Activated CD4-positive, alpha-beta T cell treated with anti-CD3 and anti-CD28 coated beads, Interleukin-2, amount 10 ng/mL, durations not matched to agents 7 days and 5 days (primary cell): ENCODE results near the gene ZNF582. TPM values are rescaled to one million over a fixed set of nuclear protein-coding genes. Genes with fewer than 3 reads are reported as not detected.

Experiments
- CTCF ChIA-PET: fragments of 350-600 bp; sonication (Branson Sonifier 250); formaldehyde crosslinking; loops from one replicate; lab custom pipeline; 2021; ENCODE audit warnings: antibody characterized with exemption; lab: Charles Lee
- POLR2A ChIA-PET: fragments of 350-600 bp; sonication (Branson Sonifier 250); formaldehyde crosslinking; loops from one replicate; lab custom pipeline; 2021; ENCODE audit warnings: antibody characterized with exemption; lab: Charles Lee
- DNase-seq: peaks from one replicate; pipeline ENCODE4 v3.0.0-alpha.2; 2020
- H3K27ac Mint-ChIP-seq: one replicate; pipeline ENCODE4 v1.8.0; 2021; ENCODE audit warnings: mild to moderate bottlenecking, moderate library complexity, mixed read lengths
- H3K27me3 Mint-ChIP-seq: one replicate; pipeline ENCODE4 v1.8.0; 2021; ENCODE audit warnings: mixed read lengths
- H3K36me3 Mint-ChIP-seq: one replicate; pipeline ENCODE4 v1.8.0; 2021; ENCODE audit warnings: low read depth, mixed read lengths
- H3K4me1 Mint-ChIP-seq: one replicate; pipeline ENCODE4 v1.8.0; 2021; ENCODE audit warnings: mixed read lengths
- H3K4me3 Mint-ChIP-seq: one replicate; pipeline ENCODE4 v1.8.0; 2021; ENCODE audit warnings: mild to moderate bottlenecking, moderate library complexity, mixed read lengths
- H3K9me3 Mint-ChIP-seq: one replicate; pipeline ENCODE4 v1.8.0; 2021; ENCODE audit warnings: mixed read lengths
- total RNA-seq, 2 experiments: library from RNA; stranded (reverse); gene quantifications; one replicate each; pipeline ENCODE4 v1.2.3, GENCODE V29; 2021

ZNF582 gene
- total RNA-seq, 2 experiments from 2014 or later: 2.9 to 3.7 TPM

DNA sequence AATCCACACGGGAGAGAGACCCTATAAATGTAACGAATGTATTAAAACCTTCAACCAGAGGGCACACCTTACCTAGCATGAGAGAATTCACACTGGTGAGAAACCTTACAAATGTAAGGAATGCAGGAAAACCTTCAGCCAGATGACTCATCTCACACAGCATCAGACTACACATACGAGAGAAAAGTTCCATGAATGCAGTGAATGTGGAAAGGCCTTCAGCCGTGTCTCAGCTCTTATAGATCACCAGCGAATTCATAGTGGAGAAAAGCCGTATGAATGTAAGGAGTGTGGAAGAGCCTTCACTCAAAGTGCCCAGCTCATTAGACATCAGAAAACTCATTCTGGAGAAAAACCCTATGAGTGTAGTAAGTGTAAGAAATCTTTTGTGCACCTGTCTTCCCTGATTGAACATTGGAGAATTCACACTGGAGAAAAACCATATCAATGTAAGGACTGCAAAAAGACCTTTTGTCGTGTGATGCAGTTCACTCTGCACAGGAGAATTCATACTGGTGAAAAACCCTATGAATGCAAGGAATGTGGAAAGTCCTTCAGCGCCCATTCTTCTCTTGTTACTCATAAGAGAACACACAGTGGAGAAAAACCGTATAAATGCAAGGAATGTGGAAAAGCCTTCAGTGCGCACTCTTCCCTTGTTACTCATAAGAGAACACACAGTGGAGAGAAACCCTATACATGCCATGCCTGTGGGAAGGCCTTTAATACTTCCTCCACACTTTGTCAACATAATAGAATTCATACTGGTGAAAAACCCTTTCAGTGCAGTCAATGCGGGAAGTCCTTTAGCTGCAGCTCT, 16.0 kb downstream of the ZNF582 start:
- peaks cover 71% of the 10 kb centered on the region for H3K36me3 Mint-ChIP-seq
- ChIA-PET POLR2A (no interaction called here), CTCF (no interaction called here)
- H3K9me3 Mint-ChIP-seq: peaks cover 71% of the 10 kb centered on the region
- no peaks in the 10 kb centered on the region for H3K27me3 Mint-ChIP-seq
- H3K27ac Mint-ChIP-seq: no peak overlapping the region
- H3K4me3 Mint-ChIP-seq: no peak overlapping the region
- DNase-seq: no peak
- peaks cover 7% of the 10 kb centered on the region for H3K4me1 Mint-ChIP-seq

DNA sequence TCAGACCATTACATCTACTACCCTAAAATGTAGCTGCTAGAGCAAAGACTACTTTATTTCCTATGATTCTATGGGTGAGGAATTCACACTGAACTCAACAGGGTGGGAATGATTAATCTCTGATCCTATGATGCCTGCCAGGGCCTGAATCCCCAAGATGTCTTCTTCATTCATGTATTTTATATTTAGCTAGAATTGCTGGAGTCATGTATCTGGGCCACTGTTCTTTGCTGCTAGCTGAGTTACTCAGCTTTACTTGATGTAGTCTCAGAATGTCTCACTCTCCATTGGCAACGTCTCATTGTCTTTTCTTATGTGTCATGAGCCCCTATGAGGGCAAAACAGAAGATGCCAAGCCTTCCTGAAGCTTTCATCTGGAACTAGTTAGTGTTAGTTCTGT, 21.1 kb downstream of the ZNF582 start:
- ChIA-PET POLR2A (no interaction called here), CTCF (no interaction called here)
- peaks cover 69% of the 10 kb centered on the region for H3K9me3 Mint-ChIP-seq
- H3K27me3 Mint-ChIP-seq: no peaks in the 10 kb centered on the region
- no peak overlapping the region for H3K4me3 Mint-ChIP-seq
- H3K36me3 Mint-ChIP-seq: peaks cover 96% of the 10 kb centered on the region
- no peak overlapping the region for H3K27ac Mint-ChIP-seq
- peaks cover 25% of the 10 kb centered on the region for H3K4me1 Mint-ChIP-seq
- DNase-seq: no peak

DNA sequence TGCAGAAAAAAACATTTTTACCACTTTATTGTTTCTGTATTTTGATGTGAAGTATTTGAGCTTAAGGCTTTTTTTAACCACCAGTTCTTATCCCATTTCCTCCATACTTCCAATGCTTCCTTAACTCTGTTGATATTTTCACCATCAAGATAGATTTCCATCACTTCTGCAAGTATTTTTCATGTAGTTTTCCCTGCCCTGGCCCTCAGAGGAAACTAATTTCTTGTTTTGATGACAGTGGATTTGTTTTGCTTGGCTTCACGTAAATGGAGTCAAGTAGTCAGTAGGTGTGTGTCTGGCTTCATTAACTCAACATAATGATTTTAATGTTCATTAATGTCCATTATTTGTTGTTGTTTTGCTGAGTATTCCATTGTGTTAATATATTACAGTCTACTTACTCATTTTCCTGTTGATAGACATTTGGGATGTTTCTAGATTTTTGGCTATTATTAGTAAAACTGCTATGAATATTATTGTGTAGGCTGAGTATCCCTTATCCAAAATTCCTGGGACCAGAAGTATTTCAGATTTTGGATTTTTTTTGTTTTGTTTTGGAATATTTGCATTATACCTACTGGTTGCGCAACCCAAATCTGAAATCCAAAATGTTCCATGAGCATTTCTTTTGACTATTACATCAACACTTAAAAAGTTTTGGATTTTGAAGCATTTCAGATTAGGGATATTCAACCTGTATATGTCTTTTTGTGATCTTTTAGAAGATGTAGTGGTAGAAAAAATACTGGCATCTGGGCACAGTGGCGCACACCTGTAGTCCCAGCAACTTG, 23.3 kb downstream of the ZNF582 start:
- ChIA-PET CTCF (no interaction called here), POLR2A (no interaction called here)
- peaks cover 25% of the 10 kb centered on the region for H3K4me1 Mint-ChIP-seq
- DNase-seq: no peak
- H3K27me3 Mint-ChIP-seq: no peaks in the 10 kb centered on the region
- H3K27ac Mint-ChIP-seq: no peak overlapping the region
- H3K9me3 Mint-ChIP-seq: peaks cover 62% of the 10 kb centered on the region
- H3K4me3 Mint-ChIP-seq: peak overlapping the region; percentile 42
- H3K36me3 Mint-ChIP-seq: peaks cover 78% of the 10 kb centered on the region

DNA sequence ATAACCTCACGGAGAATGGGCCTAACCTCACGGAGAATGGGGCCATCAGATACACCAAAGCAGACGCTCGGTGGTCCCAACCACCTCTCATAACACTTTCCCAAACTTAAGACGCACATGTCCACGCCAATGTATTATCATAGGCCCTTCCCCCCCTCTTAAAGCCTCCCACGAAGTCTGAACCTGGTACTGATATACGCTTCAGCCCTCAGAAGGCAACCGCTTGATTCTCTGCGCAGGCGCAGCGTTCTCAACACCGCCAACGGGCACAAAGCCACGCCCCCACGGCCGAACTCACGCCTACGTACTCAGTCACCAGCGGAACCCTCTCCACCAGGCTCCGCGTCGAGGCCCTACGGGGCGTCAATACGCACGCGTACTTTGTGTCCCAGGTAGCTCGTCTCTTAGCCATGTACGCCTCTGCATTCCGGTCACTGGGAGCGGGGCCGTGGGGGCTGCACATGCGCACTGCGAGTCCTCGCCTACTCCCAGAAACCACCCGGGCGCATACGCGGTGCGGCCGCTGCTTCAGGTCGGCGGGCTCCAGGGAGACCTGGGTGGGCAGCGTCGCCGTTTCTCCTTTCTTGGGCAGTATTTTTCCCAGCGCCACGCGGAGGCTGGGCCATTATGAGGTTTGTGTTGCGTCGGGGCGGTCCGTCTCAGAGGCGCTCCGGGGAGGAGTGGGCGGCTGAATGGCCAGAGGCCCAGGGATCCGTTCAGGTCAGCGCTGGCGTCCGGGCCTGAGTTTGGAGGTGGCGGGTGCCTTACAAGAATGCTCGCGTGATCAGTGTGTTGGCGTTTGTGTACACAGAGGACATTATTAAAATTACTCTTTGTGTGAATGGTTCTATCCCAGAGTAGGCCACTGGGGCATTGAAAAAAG, 25.3 kb downstream of the ZNF582 start:
- peak; percentile 89 for DNase-seq
- Mint-ChIP-seq H3K27ac (peak overlapping the region; percentile 96), H3K27me3 (no peaks in the 10 kb centered on the region), H3K4me3 (peak overlapping the region; percentile 94), H3K9me3 (peaks cover 59% of the 10 kb centered on the region), H3K36me3 (peaks cover 60% of the 10 kb centered on the region), H3K4me1 (peaks cover 25% of the 10 kb centered on the region)
- CTCF ChIA-PET: no interaction called here
- POLR2A ChIA-PET: no interaction called here

DNA sequence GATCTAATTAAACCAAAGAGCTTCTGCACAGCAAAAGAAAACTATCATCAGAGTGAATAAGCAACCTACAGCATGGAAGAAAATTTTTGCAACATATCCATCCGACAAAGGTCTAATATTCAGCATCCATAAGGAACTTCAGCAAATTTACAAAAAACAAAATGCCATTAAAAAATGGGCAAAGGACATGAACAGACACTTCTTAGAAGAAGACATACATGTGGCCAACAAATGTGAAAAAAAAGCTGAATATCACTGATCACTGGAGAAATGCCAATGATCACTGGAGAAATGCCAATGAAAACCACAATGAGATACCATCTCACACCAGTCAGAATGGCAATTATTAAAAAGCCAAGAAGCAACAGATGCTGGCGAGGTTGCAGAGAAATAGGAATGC, 32.5 kb downstream of the ZNF582 start:
- no peak overlapping the region for H3K4me3 Mint-ChIP-seq
- no peaks in the 10 kb centered on the region for H3K4me1 Mint-ChIP-seq
- DNase-seq: no peak
- H3K9me3 Mint-ChIP-seq: peaks cover 45% of the 10 kb centered on the region
- H3K27me3 Mint-ChIP-seq: no peaks in the 10 kb centered on the region
- H3K27ac Mint-ChIP-seq: no peak overlapping the region
- peaks cover 6% of the 10 kb centered on the region for H3K36me3 Mint-ChIP-seq
- ChIA-PET POLR2A (no interaction called here), CTCF (no interaction called here)

DNA sequence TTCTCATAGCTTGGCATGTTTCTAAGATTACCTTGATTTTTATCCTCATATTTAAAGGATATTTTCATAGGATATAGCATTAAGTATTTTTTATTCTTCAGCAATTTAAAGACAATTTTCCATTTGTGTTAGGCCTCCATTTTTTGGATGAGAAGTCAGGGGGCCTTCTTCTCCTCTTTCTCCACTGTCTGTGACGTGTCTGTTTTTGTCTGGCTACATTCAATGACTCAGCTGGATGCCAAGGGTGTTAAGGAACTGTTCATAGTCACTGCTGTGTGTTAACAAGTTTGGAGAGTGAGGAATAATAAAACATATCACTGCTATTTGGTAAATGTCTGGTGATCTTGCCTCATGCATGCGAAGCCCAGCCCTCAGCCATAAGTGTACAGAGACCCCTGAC, 36.4 kb downstream of the ZNF582 start:
- DNase-seq: no peak
- H3K36me3 Mint-ChIP-seq: no peaks in the 10 kb centered on the region
- H3K4me3 Mint-ChIP-seq: no peak overlapping the region
- H3K9me3 Mint-ChIP-seq: peaks cover 23% of the 10 kb centered on the region
- POLR2A ChIA-PET: no interaction called here
- H3K27me3 Mint-ChIP-seq: no peaks in the 10 kb centered on the region
- CTCF ChIA-PET: no interaction called here
- H3K27ac Mint-ChIP-seq: no peak overlapping the region
- no peaks in the 10 kb centered on the region for H3K4me1 Mint-ChIP-seq

- H3K36me3 Mint-ChIP-seq: no peaks in the 10 kb centered on the region
Observed at GRCh38 chr19:56355517-56355916, 37.8 kb downstream of the ZNF582 start.

DNA sequence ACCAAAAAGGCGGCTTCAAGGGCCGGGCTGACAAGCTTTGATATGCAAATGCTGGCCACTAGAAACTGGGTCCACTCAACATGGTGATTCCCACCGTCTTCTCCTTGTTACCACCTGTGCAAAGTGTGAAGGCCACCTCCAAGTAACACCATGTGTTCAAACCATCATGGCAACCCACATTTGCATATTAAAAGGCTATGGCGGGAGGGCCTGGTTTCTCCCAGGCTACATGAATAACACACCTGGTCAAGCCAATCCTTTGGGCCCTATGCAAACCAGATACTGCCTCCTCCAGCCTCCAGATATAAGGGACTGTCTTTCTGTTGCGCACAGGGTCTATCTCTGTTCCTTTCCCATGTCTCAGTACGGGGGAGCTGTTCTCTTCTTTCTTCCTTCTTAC, 42.1 kb downstream of the ZNF582 start:
- CTCF ChIA-PET: interaction anchor here (0.7 kb wide), 1 partner anchor 25 kb away, joined by 3 read pairs; no protein-coding TSS in a partner anchor
- DNase-seq: no peak

More at GRCh38 chr19:56355517-56355916, 37.8 kb downstream of the ZNF582 start:
- H3K27me3 Mint-ChIP-seq: no peaks in the 10 kb centered on the region
- ChIA-PET CTCF (no interaction called here), POLR2A (no interaction called here)
- H3K27ac Mint-ChIP-seq: no peak overlapping the region
- H3K9me3 Mint-ChIP-seq: peaks cover 15% of the 10 kb centered on the region
- H3K4me1 Mint-ChIP-seq: no peaks in the 10 kb centered on the region
- H3K4me3 Mint-ChIP-seq: no peak overlapping the region
- DNase-seq: no peak

GRCh38 chr19:56350416-56351045, 42.8 kb downstream of the ZNF582 start:
- no peaks in the 10 kb centered on the region for H3K4me1 Mint-ChIP-seq
- H3K27me3 Mint-ChIP-seq: no peaks in the 10 kb centered on the region
- H3K27ac Mint-ChIP-seq: no peak overlapping the region
- ChIA-PET POLR2A (no interaction called here), CTCF (interaction anchor here (0.7 kb wide), 1 partner anchor 25 kb away, joined by 3 read pairs; no protein-coding TSS in a partner anchor)
- no peaks in the 10 kb centered on the region for H3K36me3 Mint-ChIP-seq
- H3K9me3 Mint-ChIP-seq: no peaks in the 10 kb centered on the region
- no peak overlapping the region for H3K4me3 Mint-ChIP-seq
- peak; percentile 66 for DNase-seq

More for the DNA sequence above, 42.1 kb downstream of the ZNF582 start:
- Mint-ChIP-seq H3K4me1 (no peaks in the 10 kb centered on the region), H3K27ac (no peak overlapping the region), H3K9me3 (no peaks in the 10 kb centered on the region), H3K4me3 (no peak overlapping the region), H3K36me3 (no peaks in the 10 kb centered on the region), H3K27me3 (no peaks in the 10 kb centered on the region)
- POLR2A ChIA-PET: no interaction called here

DNA sequence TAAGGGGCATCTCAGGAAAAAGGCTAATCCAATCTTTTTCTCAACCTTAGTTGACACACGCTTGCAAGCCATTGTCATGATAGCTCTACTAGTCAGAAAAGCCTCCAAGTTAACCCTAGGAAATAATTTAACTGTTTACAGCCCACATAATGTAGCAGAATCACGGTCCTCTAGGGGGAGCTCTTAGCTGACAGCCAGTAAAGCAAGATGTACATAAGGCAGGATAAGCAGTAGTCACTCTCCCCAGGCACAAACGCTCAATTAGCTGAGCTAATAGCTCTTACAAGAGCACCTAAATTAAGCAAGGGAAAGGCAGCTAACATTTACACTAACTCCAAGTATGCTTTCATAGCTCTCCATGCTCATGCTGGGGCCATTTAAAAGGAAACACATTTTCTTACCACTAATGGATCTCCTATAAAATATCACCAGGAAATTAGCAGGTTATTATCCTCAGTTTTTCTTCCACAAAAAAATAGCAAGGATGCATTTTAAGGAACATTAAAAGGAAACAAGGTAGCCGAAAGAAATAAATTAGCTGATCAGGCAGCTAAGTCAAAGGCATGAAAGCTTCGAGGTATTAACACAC, 45.0 kb downstream of the ZNF582 start:
- Mint-ChIP-seq H3K4me1 (no peaks in the 10 kb centered on the region), H3K27me3 (no peaks in the 10 kb centered on the region), H3K36me3 (no peaks in the 10 kb centered on the region), H3K9me3 (peaks cover under 1% of the 10 kb centered on the region), H3K4me3 (no peak overlapping the region), H3K27ac (no peak overlapping the region)
- peak; percentile 44 for DNase-seq
- ChIA-PET POLR2A (no interaction called here), CTCF (interaction anchor here (0.5 to 1.9 kb wide), 6 partner anchors 13 to 1103 kb away, joined by 3 to 4 read pairs (median 4); no protein-coding TSS in a partner anchor)

- POLR2A ChIA-PET: no interaction called here
- H3K9me3 Mint-ChIP-seq: peaks cover 10% of the 10 kb centered on the region
- no peak overlapping the region for H3K27ac Mint-ChIP-seq
Observed at GRCh38 chr19:56347163-56347778, 46.1 kb downstream of the ZNF582 start.

More at GRCh38 chr19:56347163-56347778, 46.1 kb downstream of the ZNF582 start:
- Mint-ChIP-seq H3K36me3 (no peaks in the 10 kb centered on the region), H3K4me1 (no peaks in the 10 kb centered on the region), H3K4me3 (no peak overlapping the region), H3K27me3 (no peaks in the 10 kb centered on the region)
- no peak for DNase-seq
- CTCF ChIA-PET: interaction anchor here (0.9 to 1.9 kb wide), 3 partner anchors 12 to 248 kb away, joined by 3 to 4 read pairs (median 3); partner anchors contain the start of gene ZNF71
